Inflammatory macrophage (primary cell): ENCODE data around the gene ALAS1.

Source experiments
- DNase-seq, 2 donors: peaks; one replicate each; pipeline ENCODE4 v3.0.0-alpha.2; 2020 to 2022

Gene ALAS1

GRCh38 chr3:52237657-52238172 is 39.8 kb downstream of the ALAS1 start:
- peak; percentile 82 to 88 for DNase-seq

- DNase-seq: peak; percentile 76 to 89
Observed at GRCh38 chr3:52238193-52238760, 40.3 kb downstream of the ALAS1 start.

GRCh38 chr3:52238761-52239701 is 41.1 kb downstream of the ALAS1 start, which contains the start of gene TWF2:
TWF2 (minus strand) TSS chr3:52239158; CDS start chr3:52239016, 142 bp downstream.
- DNase-seq: peak; percentile 88 to 94

- DNase-seq: peak; percentile 90 to 96
Observed at GRCh38 chr3:52240059-52240885, 42.3 kb downstream of the ALAS1 start.

- no peak for DNase-seq
Observed at GRCh38 chr3:52240886-52241370, 43.0 kb downstream of the ALAS1 start.

GRCh38 chr3:52242039-52242438 is 44.1 kb downstream of the ALAS1 start:
- no peak for DNase-seq

GRCh38 chr3:52243791-52244628 is 46.0 kb downstream of the ALAS1 start:
- peak; percentile 95 to 96 for DNase-seq

GRCh38 chr3:52245322-52246263 is 47.6 kb downstream of the ALAS1 start, which contains the start of gene PPM1M:
PPM1M (plus strand) TSS chr3:52245759; CDS start chr3:52245825, 66 bp downstream.
- DNase-seq: peak; percentile 67 to 88

- no peak for DNase-seq
Observed at GRCh38 chr3:52246264-52246620, 48.3 kb downstream of the ALAS1 start.

- peak; percentile 72 to 82 for DNase-seq
Observed at GRCh38 chr3:52246728-52247408, 48.9 kb downstream of the ALAS1 start.

GRCh38 chr3:52247409-52248164 is 49.6 kb downstream of the ALAS1 start:
- DNase-seq: no peak

GRCh38 chr3:52248165-52248541 is 50.2 kb downstream of the ALAS1 start:
- DNase-seq: no peak

GRCh38 chr3:52248816-52249547 is 51.0 kb downstream of the ALAS1 start:
- no peak for DNase-seq

- no peak for DNase-seq
Observed at GRCh38 chr3:52249683-52250082, 51.7 kb downstream of the ALAS1 start.

- DNase-seq: no peak
Observed at GRCh38 chr3:52250122-52250521, 52.2 kb downstream of the ALAS1 start.

- peak; percentile 98 to 99 for DNase-seq
Observed at GRCh38 chr3:52253314-52254304, 55.6 kb downstream of the ALAS1 start.

GRCh38 chr3:52254608-52255007 is 56.6 kb downstream of the ALAS1 start:
- DNase-seq: no peak
